OCI-LY7 (cell line): ENCODE measurements around the gene LRRC7.

Experiments used
- EZH2phosphoT487 ChIP-seq: fragments of 200-600 bp; sonication (generic); IDR thresholded peaks from 2 replicates; pipeline ENCODE4 v1.6.1; 2018; ENCODE audit warnings: low read depth, borderline replicate concordance, mild to moderate bottlenecking, mixed run types, antibody characterized with exemption, low read length, moderate library complexity, mixed read lengths
- TF ChIP-seq, protein P1 (sequence below): fragments of 200-600 bp; sonication (generic); conservative IDR thresholded peaks from 2 replicates; pipeline ENCODE4 v1.5.1; 2014; ENCODE audit warnings: mild to moderate bottlenecking, antibody characterized with exemption, low read length, moderate library complexity, mixed read lengths

DNA sequence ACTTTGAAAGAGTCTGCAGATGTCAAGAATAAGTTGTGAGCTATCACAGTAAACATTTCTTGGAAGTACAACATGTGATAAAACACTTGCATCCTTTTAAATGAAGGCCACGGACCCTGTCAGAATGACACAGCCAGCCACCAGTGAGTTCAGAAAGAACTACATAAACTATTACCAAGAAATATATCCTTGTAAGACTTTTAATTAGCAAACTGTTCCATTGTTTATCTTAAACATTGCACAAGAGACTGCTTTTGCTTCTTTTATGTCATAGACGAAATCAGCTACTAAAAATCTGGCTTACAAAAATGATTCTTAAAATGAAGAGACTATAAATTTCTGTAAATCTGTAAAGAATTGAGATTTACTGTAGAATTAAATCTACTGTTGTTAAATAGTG is 17.9 kb downstream of the LRRC7 start:
- TF ChIP-seq, protein P1, sequence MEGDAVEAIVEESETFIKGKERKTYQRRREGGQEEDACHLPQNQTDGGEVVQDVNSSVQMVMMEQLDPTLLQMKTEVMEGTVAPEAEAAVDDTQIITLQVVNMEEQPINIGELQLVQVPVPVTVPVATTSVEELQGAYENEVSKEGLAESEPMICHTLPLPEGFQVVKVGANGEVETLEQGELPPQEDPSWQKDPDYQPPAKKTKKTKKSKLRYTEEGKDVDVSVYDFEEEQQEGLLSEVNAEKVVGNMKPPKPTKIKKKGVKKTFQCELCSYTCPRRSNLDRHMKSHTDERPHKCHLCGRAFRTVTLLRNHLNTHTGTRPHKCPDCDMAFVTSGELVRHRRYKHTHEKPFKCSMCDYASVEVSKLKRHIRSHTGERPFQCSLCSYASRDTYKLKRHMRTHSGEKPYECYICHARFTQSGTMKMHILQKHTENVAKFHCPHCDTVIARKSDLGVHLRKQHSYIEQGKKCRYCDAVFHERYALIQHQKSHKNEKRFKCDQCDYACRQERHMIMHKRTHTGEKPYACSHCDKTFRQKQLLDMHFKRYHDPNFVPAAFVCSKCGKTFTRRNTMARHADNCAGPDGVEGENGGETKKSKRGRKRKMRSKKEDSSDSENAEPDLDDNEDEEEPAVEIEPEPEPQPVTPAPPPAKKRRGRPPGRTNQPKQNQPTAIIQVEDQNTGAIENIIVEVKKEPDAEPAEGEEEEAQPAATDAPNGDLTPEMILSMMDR: no peak
- no peak for TF ChIP-seq EZH2phosphoT487
